ENCODE data around the gene CAGE1. TPM values are rescaled to one million over a fixed set of nuclear protein-coding genes. Genes with fewer than 3 reads are reported as not detected.

The CAGE1 gene
- total and polyA plus RNA-seq, 2 experiments from 2014 or later: 0.07 TPM; not detected in 1

GRCh38 chr6:7425808-7426190 lies 36.3 kb upstream of the CAGE1 start:
- no peaks in the 10 kb centered on the region for H3K27me3 ChIP-seq (ENCODE audit: insufficient read depth)
- Mint-ChIP-seq H3K9me3 (no peaks in the 10 kb centered on the region; the same call in 2 of the 3 replicates), H3K36me3 (ENCODE audit: low read depth) (no peaks in the 10 kb centered on the region), H3K27ac (no peak overlapping the region), H3K4me3 (no peak overlapping the region), H3K4me1 (peaks cover 6% of the 10 kb centered on the region), H3K27me3 (ENCODE audit: insufficient read depth, low read depth, poor library complexity) (no peaks in the 10 kb centered on the region)
- DNase-seq (ENCODE audit: low spot score) (peak; percentile 15), ATAC-seq (peak; percentile 22; the same call in 2 of the 3 replicates)
- no peaks in the 10 kb centered on the region for H3K79me2 ChIP-seq (replicated peaks; ENCODE audit: insufficient read depth)
- no peak overlapping the region for H2AFZ ChIP-seq
- no peaks in the 10 kb centered on the region for H4K20me1 ChIP-seq (replicated peaks; ENCODE audit: insufficient read depth)
- no peak overlapping the region for H3K4me2 ChIP-seq
- TF ChIP-seq REST (IDR thresholded peaks at IDR 0.05; ENCODE audit: unreplicated experiment) (no peak), POLR2AphosphoS5 (IDR thresholded peaks at IDR 0.05; ENCODE audit: low read depth) (no peak), CTCF (conservative IDR thresholded peaks at IDR 0.05; ENCODE audit: low read depth in 2 of 2) (no peak), ETS1 (IDR thresholded peaks at IDR 0.05) (no peak), NANOG (IDR thresholded peaks at IDR 0.05; ENCODE audit: borderline replicate concordance) (no peak), JUNB (IDR thresholded peaks at IDR 0.05; ENCODE audit: unreplicated experiment) (no peak), EZH2phosphoT487 (IDR thresholded peaks at IDR 0.05; ENCODE audit: unreplicated experiment) (no peak), ZNF331 (CRISPR knock-in tag; IDR thresholded peaks at IDR 0.05; ENCODE audit: low read depth) (no peak), STAT1 (IDR thresholded peaks at IDR 0.05; ENCODE audit: unreplicated experiment) (no peak), ZNF114 (CRISPR knock-in tag; IDR thresholded peaks at IDR 0.05) (no peak), ZNF462 (CRISPR knock-in tag; IDR thresholded peaks at IDR 0.05) (no peak), CREB1 (CRISPR knock-in tag; IDR thresholded peaks at IDR 0.05; ENCODE audit: low read depth) (no peak), EZH2 (IDR thresholded peaks at IDR 0.05; ENCODE audit: low read depth, unreplicated experiment) (no peak)
- no peak overlapping the region for H3K27ac ChIP-seq (ENCODE audit: low read depth)
- no peak overlapping the region for H3K4me3 ChIP-seq
- H3K36me3 ChIP-seq (ENCODE audit: insufficient read depth): no peaks in the 10 kb centered on the region
- H3K9me2 ChIP-seq (ENCODE audit: insufficient read depth): no peaks in the 10 kb centered on the region
- no peaks in the 10 kb centered on the region for H3F3A ChIP-seq (replicated peaks; ENCODE audit: low read depth)
- H3K4me1 ChIP-seq (ENCODE audit: insufficient read depth): peaks cover 8% of the 10 kb centered on the region
